H1 (cell line): ENCODE results near the gene ARHGEF12. TPM values are rescaled to one million over a fixed set of nuclear protein-coding genes. Genes with fewer than 3 reads are reported as not detected.
A peak's percentile ranks its signal among the peaks of the same experiment; 100 is the strongest.

Experiments used
- CTCF ChIA-PET: fragments of 300-600 bp; sonication (Branson Sonifier 250); formaldehyde crosslinking; loops from one replicate; lab custom pipeline; 2021; ENCODE audit not compliant: partially characterized antibody; lab: Charles Lee
- POLR2A ChIA-PET: fragments of 300-600 bp; sonication (Branson Sonifier 250); formaldehyde crosslinking; loops from one replicate; lab custom pipeline; 2021; ENCODE audit warnings: inconsistent platforms; ENCODE audit not compliant: partially characterized antibody; lab: Charles Lee
- DNase-seq, 2 experiments: peaks; one replicate each; pipeline versions ENCODE4 v3.0.0 to v3.0.0-alpha.2; 2010 to 2022; ENCODE audit warnings: low spot score in 2 of 2, low read depth in 1 of 2, mixed read lengths in 1 of 2
- FAIRE-seq: peaks from 2 replicates; lab custom pipeline; 2011; peaks lifted over from hg19 to GRCh38; lab: Jason Lieb, UNC
- H2AFZ ChIP-seq: 2 replicates; pipeline ENCODE4 v1.8.1; 2012; ENCODE audit warnings: low read length, inconsistent platforms
- H2AK5ac ChIP-seq: 2 replicates; pipeline ENCODE4 v1.6.1; 2013; ENCODE audit warnings: low read depth, low read length
- H2BK120ac ChIP-seq: replicated peaks from 2 replicates; pipeline ENCODE3; 2013; ENCODE audit warnings: low read depth, low read length, inconsistent platforms
- H2BK12ac ChIP-seq: 2 replicates; pipeline ENCODE4 v1.6.1; 2013; ENCODE audit warnings: low read depth, low read length
- H2BK15ac ChIP-seq: 2 replicates; pipeline ENCODE4 v1.6.1; 2013; ENCODE audit warnings: low read length
- H2BK20ac ChIP-seq: 2 replicates; pipeline ENCODE4 v1.6.1; 2013; ENCODE audit warnings: low read length
- H2BK5ac ChIP-seq: 2 replicates; pipeline ENCODE4 v1.6.1; 2013; ENCODE audit warnings: low read depth, low read length
- H3K14ac ChIP-seq: 2 replicates; pipeline ENCODE4 v1.6.1; 2013; ENCODE audit warnings: inconsistent platforms; ENCODE audit not compliant: insufficient read length
- H3K18ac ChIP-seq: 2 replicates; pipeline ENCODE4 v1.6.1; 2013; ENCODE audit warnings: low read length; ENCODE audit errors: extremely low read depth
- H3K23ac ChIP-seq: 2 replicates; pipeline ENCODE4 v1.6.1; 2013; ENCODE audit warnings: inconsistent platforms; ENCODE audit not compliant: insufficient read length
- H3K23me2 ChIP-seq: 2 replicates; pipeline ENCODE4 v1.6.1; 2013; ENCODE audit warnings: low read depth, low read length
- H3K27ac ChIP-seq: 2 replicates; pipeline ENCODE4 v1.6.1; 2011; ENCODE audit warnings: low read depth, low read length, inconsistent platforms
- H3K27me3 ChIP-seq, 4 experiments: replicated peaks in 1 of 4; 1 replicate in 1 of 4; 2 replicates in 3 of 4; pipeline versions ENCODE4 v1.6.1 to v1.8.1; 2011 to 2013; ENCODE audit warnings: low read length in 3 of 4, mild to moderate bottlenecking in 3 of 4, inconsistent platforms in 2 of 4, mixed read lengths in 2 of 4, moderate library complexity in 1 of 4; ENCODE audit not compliant: control insufficient read depth in 3 of 4, insufficient read depth in 3 of 4; ENCODE audit errors: extremely low read depth in 1 of 4
- H3K36me3 ChIP-seq, 4 experiments: 2 replicates each; pipeline versions ENCODE4 v1.6.1 to v1.8.1; 2011 to 2013; ENCODE audit warnings: mild to moderate bottlenecking in 4 of 4, low read length in 3 of 4, moderate library complexity in 2 of 4, control low read depth in 1 of 4, inconsistent platforms in 1 of 4; ENCODE audit not compliant: insufficient read depth in 4 of 4, control insufficient read depth in 2 of 4
- H3K4ac ChIP-seq: replicated peaks from 2 replicates; pipeline ENCODE3; 2013; ENCODE audit warnings: low read length, low read depth, mixed read lengths, inconsistent platforms; ENCODE audit not compliant: insufficient read length
- H3K4me1 ChIP-seq, 4 experiments: replicated peaks in 1 of 4; 1 replicate in 1 of 4; 2 replicates in 3 of 4; pipeline versions ENCODE4 v1.6.1 to v1.8.1; 2011 to 2013; ENCODE audit warnings: low read length in 3 of 4, inconsistent platforms in 2 of 4, mixed read lengths in 1 of 4; ENCODE audit not compliant: insufficient read depth in 4 of 4, control insufficient read depth in 3 of 4
- H3K4me2 ChIP-seq, 2 experiments: 2 replicates each; pipeline versions ENCODE4 v1.6.1 to v1.8.1; 2011 to 2013; ENCODE audit warnings: low read depth in 2 of 2, low read length in 2 of 2, control low read depth in 1 of 2, inconsistent platforms in 1 of 2, mild to moderate bottlenecking in 1 of 2; ENCODE audit not compliant: insufficient read depth in 1 of 2
- H3K4me3 ChIP-seq, 4 experiments: fragments of 200-600, 300-600 bp in 1 of 4; sonication (generic), shearing (Covaris generic), sonication (Bioruptor Twin) in 1 of 4; 2 replicates each; pipeline versions ENCODE4 v1.5.1 to v1.8.1; 2011 to 2016; ENCODE audit warnings: low read length in 4 of 4, low read depth in 3 of 4, control low read depth in 2 of 4, inconsistent platforms in 2 of 4, mild to moderate bottlenecking in 2 of 4, mixed read lengths in 1 of 4, moderate library complexity in 1 of 4; ENCODE audit not compliant: insufficient read depth in 2 of 4; ENCODE audit errors: extremely low read depth in 1 of 4
- H3K56ac ChIP-seq: replicated peaks from 2 replicates; pipeline ENCODE3; 2013; ENCODE audit warnings: low read depth, mild to moderate bottlenecking, mixed read lengths, low read length, inconsistent platforms; ENCODE audit not compliant: insufficient read length
- H3K79me1 ChIP-seq: 2 replicates; pipeline ENCODE4 v1.6.1; 2013; ENCODE audit warnings: low read depth, low read length, control low read depth
- H3K79me2 ChIP-seq, 2 experiments: 2 replicates each; pipeline versions ENCODE4 v1.6.1 to v1.8.1; 2012 to 2013; ENCODE audit warnings: low read length in 2 of 2, mild to moderate bottlenecking in 2 of 2, inconsistent platforms in 1 of 2; ENCODE audit not compliant: insufficient read depth in 2 of 2, control insufficient read depth in 1 of 2
- H3K9ac ChIP-seq, 4 experiments: replicated peaks in 1 of 4; 1 replicate in 1 of 4; 2 replicates in 3 of 4; pipeline versions ENCODE4 v1.6.1 to v1.8.1; 2011 to 2013; ENCODE audit warnings: low read depth in 3 of 4, low read length in 3 of 4, control low read depth in 2 of 4, mild to moderate bottlenecking in 2 of 4, moderate library complexity in 2 of 4, inconsistent platforms in 1 of 4; ENCODE audit errors: extremely low read depth in 1 of 4
- H3K9me3 ChIP-seq, 2 experiments: 2 replicates each; pipeline versions ENCODE4 v1.6.1 to v1.8.1; 2012 to 2013; ENCODE audit warnings: mild to moderate bottlenecking in 2 of 2, moderate library complexity in 2 of 2, control low read depth in 1 of 2, inconsistent platforms in 1 of 2, low read depth in 1 of 2, low read length in 1 of 2, mixed read lengths in 1 of 2; ENCODE audit not compliant: insufficient read depth in 2 of 2
- H4K20me1 ChIP-seq, 2 experiments: replicated peaks in 1 of 2; 2 replicates each; pipeline versions ENCODE3 to v1.8.1; 2011 to 2013; ENCODE audit warnings: inconsistent platforms in 2 of 2, low read length in 2 of 2, mild to moderate bottlenecking in 1 of 2; ENCODE audit not compliant: insufficient read depth in 2 of 2, control insufficient read depth in 1 of 2
- H4K5ac ChIP-seq: 2 replicates; pipeline ENCODE4 v1.6.1; 2013; ENCODE audit warnings: low read length, low read depth, mixed read lengths, inconsistent platforms; ENCODE audit not compliant: insufficient read length
- H4K8ac ChIP-seq: 2 replicates; pipeline ENCODE4 v1.8.0; 2013; ENCODE audit warnings: mild to moderate bottlenecking, moderate library complexity, low read length, inconsistent platforms; ENCODE audit not compliant: insufficient read depth; ENCODE audit errors: extremely low read depth
- H4K91ac ChIP-seq: replicated peaks from 2 replicates; pipeline ENCODE3; 2013; ENCODE audit warnings: low read length, mixed read lengths, inconsistent platforms; ENCODE audit not compliant: insufficient read length
- GTF2F1 ChIP-seq: IDR thresholded peaks from 2 replicates; pipeline ENCODE4 v1.6.1; 2012; ENCODE audit warnings: low read depth, low read length, improper control_type of control experiment, borderline replicate concordance
- HDAC2 ChIP-seq, 2 experiments: fragments of 300-600 bp in 1 of 2; sonication (generic) in 1 of 2; IDR thresholded peaks; 2 replicates each; pipeline ENCODE4 v1.6.1; 2011 to 2012; ENCODE audit warnings: low read depth in 2 of 2, low read length in 2 of 2, mild to moderate bottlenecking in 2 of 2, moderate library complexity in 2 of 2, borderline replicate concordance in 1 of 2, inconsistent platforms in 1 of 2
- polyA plus RNA-seq, 7 experiments: library from polyadenylated mRNA; depleted of rRNA in 3 of 7; stranded (reverse) in 5 of 7; unstranded in 2 of 7; fragments of >200 nt in 5 of 7; fragments of 200-250 nt in 2 of 7; gene quantifications; 1 replicate in 5 of 7; 2 replicates in 1 of 7; 4 replicates in 1 of 7; pipeline versions ENCODE4 v1.2.1 to v1.2.3, GENCODE V29; 2011 to 2013; ENCODE audit warnings: missing spikeins in 2 of 7, mixed read lengths in 2 of 7
- total RNA-seq: library from RNA; stranded (reverse); fragmentation: NEBNext Ultra II Directional; extraction: Animal tissue kit (Norgen Biotek cat#: 25700); gene quantifications from 2 replicates; pipeline ENCODE4 v1.2.1, GENCODE V29; 2021
- TF ChIP-seq, protein P1 (sequence below): IDR thresholded peaks from 2 replicates; pipeline ENCODE4 v1.6.1; 2011; ENCODE audit warnings: low read length, improper control_type of control experiment

ARHGEF12 gene
- total and polyA plus RNA-seq, 2 of the 8 experiments (the other 6 are each of a cell fraction or from before 2014, with no cell fraction given) = 5.1 to 33.7 TPM

- no peak overlapping the region for H3K4me2 ChIP-seq
- no peak overlapping the region for H3K9ac ChIP-seq
- FAIRE-seq = peak; percentile 55
These were observed 55.1 kb downstream of the ARHGEF12 start for GRCh38 chr11:120391292-120391691.

More at GRCh38 chr11:120391292-120391691, 55.1 kb downstream of the ARHGEF12 start:
- H3K27ac ChIP-seq = no peak overlapping the region
- peaks cover 0 to 3% (median 0%) of the 10 kb centered on the region in 4 experiments; a peak in 1 of 7 replicates for H3K4me1 ChIP-seq
- no peaks in the 10 kb centered on the region; a peak in 1 of 8 replicates for H3K36me3 ChIP-seq
- POLR2A ChIA-PET = interaction anchor here (0.8 kb wide), 1 partner anchor 55 kb away, joined by 3 read pairs; the partner anchor contains the start of gene ARHGEF12
- DNase-seq = no peak
- no peaks in the 10 kb centered on the region for H3K23me2 ChIP-seq
- no peak overlapping the region for H4K8ac ChIP-seq
- no peak overlapping the region for H4K91ac ChIP-seq
- no peak overlapping the region for H3K14ac ChIP-seq
- no peak overlapping the region for H2BK120ac ChIP-seq
- H2AFZ ChIP-seq = no peak overlapping the region
- H3K79me1 ChIP-seq = peaks cover 4% of the 10 kb centered on the region; the same call in 1 of the 2 replicates
- no peak overlapping the region for H3K4me3 ChIP-seq
- H2AK5ac ChIP-seq = no peak overlapping the region
- no peak overlapping the region for H2BK15ac ChIP-seq
- no peak overlapping the region for H4K5ac ChIP-seq
- peaks cover 0 to 3% of the 10 kb centered on the region in 2 experiments for H4K20me1 ChIP-seq
- H3K23ac ChIP-seq = no peak overlapping the region
- H3K9me3 ChIP-seq = peaks cover 4 to 6% of the 10 kb centered on the region in 2 experiments; a peak in 1 of 4 replicates
- no peak overlapping the region for H2BK12ac ChIP-seq
- no peak overlapping the region for H2BK5ac ChIP-seq
- no peak overlapping the region for H2BK20ac ChIP-seq
- no peak overlapping the region for H3K56ac ChIP-seq
- no peaks in the 10 kb centered on the region for H3K27me3 ChIP-seq
- no peak overlapping the region for H3K18ac ChIP-seq
- H3K4ac ChIP-seq = no peak overlapping the region
- CTCF ChIA-PET = interaction anchor here (0.7 to 1.1 kb wide), 4 partner anchors 40 to 96 kb away, joined by 3 read pairs; no protein-coding TSS in a partner anchor
- TF ChIP-seq GTF2F1 = no peak
- TF ChIP-seq, protein P1, sequence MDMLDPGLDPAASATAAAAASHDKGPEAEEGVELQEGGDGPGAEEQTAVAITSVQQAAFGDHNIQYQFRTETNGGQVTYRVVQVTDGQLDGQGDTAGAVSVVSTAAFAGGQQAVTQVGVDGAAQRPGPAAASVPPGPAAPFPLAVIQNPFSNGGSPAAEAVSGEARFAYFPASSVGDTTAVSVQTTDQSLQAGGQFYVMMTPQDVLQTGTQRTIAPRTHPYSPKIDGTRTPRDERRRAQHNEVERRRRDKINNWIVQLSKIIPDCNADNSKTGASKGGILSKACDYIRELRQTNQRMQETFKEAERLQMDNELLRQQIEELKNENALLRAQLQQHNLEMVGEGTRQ = no peak
- TF ChIP-seq HDAC2 (IDR thresholded peaks at IDR 0.05; ENCODE audit: borderline replicate concordance in 1 of 2, low read depth in 2 of 2, low read length in 2 of 2) = no peak
- TF ChIP-seq, all 59 proteins: peak for 0
- peaks cover 0 to 59% of the 10 kb centered on the region in 2 experiments; a peak in 2 of 4 replicates for H3K79me2 ChIP-seq
